HEK293T (cell line): ENCODE results near the gene PABPC1L.

ENCODE experiments used
- CTCF ChIA-PET: fragments of 350-600 bp; formaldehyde crosslinking; extraction: SDS; loops from one replicate; lab custom pipeline; 2021; ENCODE audit warnings: antibody characterized with exemption, inconsistent platforms; lab: Yijun Ruan, JAX
- POLR2A ChIA-PET: fragments of 350-600 bp; formaldehyde crosslinking; extraction: SDS; loops from one replicate; lab custom pipeline; 2020; ENCODE audit warnings: antibody characterized with exemption, inconsistent platforms; lab: Yijun Ruan, JAX
- DNase-seq: peaks from one replicate; pipeline ENCODE4 v3.0.0; 2012; ENCODE audit warnings: mixed read lengths; ENCODE audit errors: extremely low spot score
- ARNT ChIP-seq: fragments of 450-650 bp; IDR thresholded peaks from 2 replicates; pipeline ENCODE4 v1.6.1; 2017; ENCODE audit warnings: mild to moderate bottlenecking
- BHLHE40 ChIP-seq: fragments of 450-650 bp; IDR thresholded peaks from 2 replicates; pipeline ENCODE4 v1.6.1; 2016; ENCODE audit warnings: mild to moderate bottlenecking, moderate library complexity, borderline replicate concordance
- CTBP1 ChIP-seq: fragments of 450-650 bp; IDR thresholded peaks from 2 replicates; pipeline ENCODE4 v1.6.1; 2016; ENCODE audit warnings: borderline replicate concordance
- ELF4 ChIP-seq: fragments of 450-650 bp; IDR thresholded peaks from 2 replicates; pipeline ENCODE4 v1.6.1; 2017; ENCODE audit warnings: antibody characterized with exemption
- FOXA1 ChIP-seq: fragments of 450-650 bp; IDR thresholded peaks from 2 replicates; pipeline ENCODE4 v1.6.1; 2016; ENCODE audit warnings: mild to moderate bottlenecking
- FOXK2 ChIP-seq: fragments of 450-650 bp; IDR thresholded peaks from 2 replicates; pipeline ENCODE4 v1.6.1; 2016; ENCODE audit warnings: mild to moderate bottlenecking
- FOXM1 ChIP-seq: fragments of 450-650 bp; IDR thresholded peaks from 2 replicates; pipeline ENCODE4 v1.6.1; 2017; ENCODE audit warnings: mild to moderate bottlenecking, borderline replicate concordance
- HDGF ChIP-seq: fragments of 450-650 bp; IDR thresholded peaks from 2 replicates; pipeline ENCODE4 v1.6.1; 2017; ENCODE audit warnings: antibody characterized with exemption, borderline replicate concordance
- L3MBTL2 ChIP-seq: fragments of 450-650 bp; conservative IDR thresholded peaks from 2 replicates; pipeline ENCODE4 v1.6.1; 2016; ENCODE audit warnings: mild to moderate bottlenecking
- LEF1 ChIP-seq: fragments of 450-650 bp; IDR thresholded peaks from 2 replicates; pipeline ENCODE4 v1.6.1; 2017; ENCODE audit warnings: mild to moderate bottlenecking, borderline replicate concordance
- NFRKB ChIP-seq: fragments of 450-650 bp; IDR thresholded peaks from 2 replicates; pipeline ENCODE4 v1.6.1; 2016; ENCODE audit warnings: mild to moderate bottlenecking, moderate library complexity
- PKNOX1 ChIP-seq: fragments of 450-650 bp; IDR thresholded peaks from 2 replicates; pipeline ENCODE4 v1.6.1; 2016
- SP1 ChIP-seq: fragments of 450-650 bp; IDR thresholded peaks from 2 replicates; pipeline ENCODE4 v1.6.1; 2017
- SUZ12 ChIP-seq: fragments of 450-650 bp; IDR thresholded peaks from 2 replicates; pipeline ENCODE4 v1.6.1; 2016; ENCODE audit warnings: mild to moderate bottlenecking
- TARDBP ChIP-seq: fragments of 450-650 bp; IDR thresholded peaks from 2 replicates; pipeline ENCODE4 v1.6.1; 2016
- ZNF384 ChIP-seq: fragments of 450-650 bp; IDR thresholded peaks from 2 replicates; pipeline ENCODE4 v1.6.1; 2016

The PABPC1L gene

DNA sequence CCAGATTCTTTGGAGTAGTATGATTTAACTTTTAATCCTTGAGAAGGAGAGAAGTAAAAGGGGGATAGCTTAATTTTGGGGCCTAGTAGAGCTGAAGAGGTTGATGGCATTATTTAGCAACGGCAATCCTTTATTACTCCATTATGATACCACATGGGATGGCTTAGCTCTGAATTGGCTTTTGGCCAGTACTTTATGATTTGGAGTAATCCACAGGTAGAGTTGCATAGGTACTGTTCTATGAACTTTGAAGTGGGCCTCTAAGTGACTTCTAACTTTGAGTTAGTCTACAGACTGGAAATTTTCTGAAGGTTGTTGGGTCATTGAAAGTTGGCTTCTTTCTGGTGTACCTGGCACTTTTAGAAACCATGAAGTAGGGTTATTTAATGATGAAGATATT is 12.7 kb upstream of the PABPC1L start:
- CTCF ChIA-PET, result interaction anchor here (0.6 kb wide), 1 partner anchor 200 kb away, joined by 3 read pairs; no protein-coding TSS in a partner anchor
- POLR2A ChIA-PET, result interaction anchor here (1.3 kb wide), 1 partner anchor 12 kb away, joined by 3 read pairs; the partner anchor contains the start of gene YWHAB
- TF ChIP-seq LEF1 (no peak), SP1 (no peak), ZNF384 (no peak), BHLHE40 (no peak), NFRKB (no peak), FOXK2 (no peak), PKNOX1 (no peak), HDGF (no peak), SUZ12 (no peak), ARNT (no peak), FOXM1 (no peak), FOXA1 (no peak)
- DNase-seq, result no peak

- ChIA-PET CTCF (no interaction called here), POLR2A (no interaction called here)
- TF ChIP-seq BHLHE40, result no peak
- no peak for TF ChIP-seq FOXM1
- no peak for TF ChIP-seq NFRKB
- DNase-seq, result no peak
Measured at GRCh38 chr20:44900231-44900854, 9.5 kb upstream of the PABPC1L start.

DNA sequence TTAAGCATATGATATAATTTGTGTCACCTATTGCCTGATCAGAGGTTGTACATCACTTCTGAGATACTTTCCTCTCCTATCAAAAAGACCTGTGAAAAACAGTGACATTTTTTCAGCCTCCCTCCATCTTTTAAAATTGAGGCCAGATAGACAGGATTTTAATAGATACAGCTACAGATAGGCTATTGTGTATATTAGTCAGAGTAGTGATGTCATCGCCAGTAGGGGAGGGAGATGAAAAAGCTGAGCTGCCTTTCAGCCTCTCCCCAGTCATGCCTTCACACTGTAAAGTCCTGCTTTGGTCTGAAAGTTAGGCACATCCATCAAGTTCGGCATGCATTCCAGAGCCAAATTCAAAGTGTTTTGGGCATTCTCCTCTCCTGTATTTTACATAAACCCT is 7.9 kb upstream of the PABPC1L start:
- ChIA-PET POLR2A (interaction anchor here (1.0 kb wide), 1 partner anchor 16 kb away, joined by 4 read pairs; the partner anchor contains the start of gene YWHAB), CTCF (no interaction called here)
- DNase-seq, result no peak
- no peak for TF ChIP-seq SP1
- TF ChIP-seq HDGF, result no peak
- TF ChIP-seq ZNF384, result no peak
- TF ChIP-seq L3MBTL2, result no peak

DNA sequence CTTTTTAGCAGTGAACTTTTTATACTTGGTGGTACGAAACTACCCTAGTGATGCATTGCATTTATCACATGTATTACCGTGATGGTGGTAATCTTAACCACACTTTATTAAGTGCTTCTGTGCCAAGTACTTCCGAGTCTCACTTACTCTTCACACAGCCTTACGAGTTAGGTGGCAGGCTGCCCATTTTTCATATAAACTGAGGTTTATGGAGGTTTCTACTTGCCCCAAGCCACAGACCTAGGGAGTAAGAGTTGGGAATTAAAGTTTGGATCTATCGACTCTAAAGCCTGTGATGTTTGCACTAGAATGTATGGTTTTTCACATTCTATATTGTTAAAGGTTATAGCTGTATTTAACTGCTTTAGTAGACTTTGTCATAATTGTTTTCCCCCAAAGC is 5.5 kb upstream of the PABPC1L start:
- ChIA-PET POLR2A (no interaction called here), CTCF (no interaction called here)
- no peak for DNase-seq
- TF ChIP-seq ARNT (no peak), ZNF384 (no peak), HDGF (no peak), FOXA1 (no peak), SP1 (no peak), SUZ12 (no peak), TARDBP (no peak), NFRKB (no peak), CTBP1 (no peak), FOXM1 (no peak), ELF4 (no peak), L3MBTL2 (no peak), BHLHE40 (no peak), LEF1 (no peak), PKNOX1 (no peak), FOXK2 (no peak)

GRCh38 chr20:44908987-44909871 is 631 bp upstream of the PABPC1L start:
- TF ChIP-seq L3MBTL2 (no peak), LEF1 (no peak)
- CTCF ChIA-PET, result no interaction called here
- no peak for DNase-seq
- POLR2A ChIA-PET, result interaction anchor here (2.1 kb wide), 1 partner anchor 24 kb away, joined by 11 read pairs; the partner anchor contains the start of gene YWHAB

DNA sequence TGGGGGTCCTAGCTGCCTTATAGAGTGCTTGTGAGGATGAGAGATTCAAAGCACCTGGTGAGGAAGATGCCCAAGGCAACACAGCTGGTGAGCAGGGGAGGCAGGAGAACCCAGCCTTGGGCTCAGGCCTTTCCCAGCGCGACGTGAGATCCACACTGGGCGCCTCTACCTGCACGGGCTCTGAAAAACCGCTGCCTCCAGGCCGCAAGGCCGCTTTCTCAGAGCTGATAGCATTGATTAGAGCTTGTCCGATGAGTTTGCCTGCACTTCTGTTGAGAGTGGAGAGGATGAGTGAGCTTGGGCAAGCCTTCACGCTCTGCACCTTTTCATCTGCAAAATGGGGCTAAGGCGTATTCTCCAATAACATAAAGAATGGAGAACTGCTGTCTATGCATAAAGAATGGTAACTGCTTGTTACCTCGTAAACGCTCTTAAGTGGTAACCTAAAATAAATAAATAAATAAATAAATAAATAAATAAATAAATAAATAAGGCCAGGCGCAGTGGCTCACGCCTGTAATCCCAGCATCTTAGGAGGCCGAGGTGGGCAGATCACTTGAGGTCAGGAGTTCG is 916 bp downstream of the PABPC1L start:
- ChIA-PET POLR2A (interaction anchor here (0.6 to 2.1 kb wide), 3 partner anchors 26 to 111 kb away, joined by 3 to 11 read pairs (median 3); partner anchors contain the start of genes TOMM34 and YWHAB), CTCF (interaction anchor here (0.6 to 1.2 kb wide), 3 partner anchors 13 to 384 kb away, joined by 3 to 4 read pairs (median 4); no protein-coding TSS in a partner anchor)
- TF ChIP-seq ELF4 (no peak), SUZ12 (no peak), ARNT (no peak), CTBP1 (no peak), FOXA1 (no peak), TARDBP (no peak), FOXM1 (no peak), L3MBTL2 (no peak), PKNOX1 (no peak), HDGF (no peak), NFRKB (no peak), SP1 (no peak), ZNF384 (no peak)
- no peak for DNase-seq
